NCI-H82 treated with DMSO at 0.1 percent for 48 hours (cell line): ENCODE data around the gene PTMA.
A peak's percentile ranks its signal among the peaks of the same experiment; 100 is the strongest.

Source experiments
- DNase-seq: peaks from one replicate; lab custom pipeline; 2025; ENCODE audit not compliant: unreplicated experiment; lab: John Stamatoyannopoulos, UW

Gene PTMA

GRCh38 chr2:231674587-231675338 is 33.6 kb upstream of the PTMA start:
- DNase-seq: peak; percentile 23

- no peak for DNase-seq
Measured at GRCh38 chr2:231676243-231676642, 32.1 kb upstream of the PTMA start.

GRCh38 chr2:231677632-231678104 is 30.7 kb upstream of the PTMA start:
- DNase-seq: peak; percentile 53

- DNase-seq: peak; percentile 41
Measured at GRCh38 chr2:231679908-231680284, 28.4 kb upstream of the PTMA start.

GRCh38 chr2:231680285-231680991 is 27.9 kb upstream of the PTMA start:
- no peak for DNase-seq

- no peak for DNase-seq
Measured at GRCh38 chr2:231680992-231681852, 27.1 kb upstream of the PTMA start.

GRCh38 chr2:231682603-231683291 is 25.6 kb upstream of the PTMA start:
- peak; percentile 19 for DNase-seq

GRCh38 chr2:231683292-231684235 is 24.8 kb upstream of the PTMA start:
- DNase-seq: peak; percentile 30

GRCh38 chr2:231684314-231685223 is 23.8 kb upstream of the PTMA start:
- DNase-seq: no peak

- DNase-seq: no peak
Measured at GRCh38 chr2:231685349-231686191, 22.8 kb upstream of the PTMA start.

- no peak for DNase-seq
Measured at GRCh38 chr2:231686192-231687100, 21.9 kb upstream of the PTMA start.

- peak; percentile 58 for DNase-seq
Measured at GRCh38 chr2:231687133-231687852, 21.0 kb upstream of the PTMA start.

- DNase-seq: no peak
Measured at GRCh38 chr2:231687961-231688360, 20.4 kb upstream of the PTMA start.

- no peak for DNase-seq
Measured at GRCh38 chr2:231688719-231689118, 19.6 kb upstream of the PTMA start.

- DNase-seq: no peak
Measured at GRCh38 chr2:231689124-231689893, 19.0 kb upstream of the PTMA start.
